HG03457 (cell line): ENCODE data around the gene POLR1C.
"Not testable (repeated sequence)": the region's sequence is repeated elsewhere in the genome, so short reads cannot be mapped to it uniquely, and the experiment has no call there.

Experiments
- ATAC-seq: cut with Tn5 transposase; IDR thresholded peaks from one replicate; pipeline ENCODE4 v1.9.1; 2021; ENCODE audit warnings: moderate number of reproducible peaks; ENCODE audit not compliant: unreplicated experiment

POLR1C gene

GRCh38 chr6:43547222-43547621 is 30.3 kb downstream of the POLR1C start:
- ATAC-seq = no peak

GRCh38 chr6:43557620-43558019 is 40.7 kb downstream of the POLR1C start:
- ATAC-seq = not testable (repeated sequence)

GRCh38 chr6:43559328-43559727 is 42.4 kb downstream of the POLR1C start:
- ATAC-seq = no peak

- ATAC-seq = no peak
Measured at GRCh38 chr6:43570876-43571441, 54.1 kb downstream of the POLR1C start.
